GM15510 (cell line): ENCODE results near the gene BICDL1.

ENCODE experiments used
- POLR2A ChIP-seq: IDR thresholded peaks from 3 replicates; pipeline ENCODE4 v1.6.1; 2011; ENCODE audit warnings: borderline replicate concordance; ENCODE audit not compliant: insufficient read length; ENCODE audit errors: extremely low read depth

BICDL1 gene

GRCh38 chr12:120098756-120099470 is 109.9 kb downstream of the BICDL1 start:
- TF ChIP-seq POLR2A: no peak

GRCh38 chr12:120099738-120100137 is 110.7 kb downstream of the BICDL1 start:
- TF ChIP-seq POLR2A: no peak

GRCh38 chr12:120100630-120101029 is 111.6 kb downstream of the BICDL1 start:
- no peak for TF ChIP-seq POLR2A

DNA sequence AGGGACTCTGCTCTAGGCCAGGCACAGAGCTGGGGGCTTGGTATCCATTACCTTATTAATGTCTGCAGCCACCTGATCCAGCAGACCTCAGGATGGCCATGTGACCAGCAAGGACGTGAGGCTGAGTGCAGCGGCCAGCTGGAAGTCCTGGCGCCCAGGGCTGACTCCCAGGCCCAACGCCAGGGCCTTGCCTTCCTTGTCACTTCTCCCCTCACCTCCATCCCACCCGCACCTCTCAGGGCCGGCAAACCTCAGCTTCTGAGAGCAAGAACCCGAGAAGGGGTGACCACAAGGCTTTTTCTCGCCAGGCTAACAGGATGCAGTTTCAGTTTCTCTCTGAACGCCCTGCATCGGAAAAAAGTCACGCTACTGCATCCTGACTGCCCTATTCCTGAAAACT is 112.1 kb downstream of the BICDL1 start:
- TF ChIP-seq POLR2A: no peak

DNA sequence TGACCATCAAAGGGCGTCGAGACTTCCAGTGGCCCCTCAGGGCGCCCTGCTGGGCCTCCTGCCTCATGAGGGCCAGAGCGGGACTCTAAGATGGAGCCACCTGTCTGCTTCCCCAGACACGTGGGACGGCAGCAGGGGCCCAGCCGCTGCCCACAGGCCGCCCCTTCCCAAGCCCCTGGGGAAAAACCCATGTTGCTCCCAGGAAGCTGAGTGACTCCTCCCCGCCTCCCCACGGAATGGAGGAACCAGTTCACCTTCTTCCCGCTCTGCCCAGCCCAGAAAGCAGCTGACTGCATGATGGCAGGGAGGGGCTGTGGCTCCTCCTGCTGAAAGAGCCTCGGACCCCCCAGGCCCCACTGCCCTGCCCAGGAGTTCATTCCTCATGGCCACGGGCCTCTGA is 112.6 kb downstream of the BICDL1 start:
- no peak for TF ChIP-seq POLR2A

- no peak for TF ChIP-seq POLR2A
These were observed 113.4 kb downstream of the BICDL1 start for GRCh38 chr12:120102189-120103043.

- TF ChIP-seq POLR2A: no peak
These were observed 114.0 kb downstream of the BICDL1 start for GRCh38 chr12:120103044-120103338.

- no peak for TF ChIP-seq POLR2A
These were observed 114.3 kb downstream of the BICDL1 start for GRCh38 chr12:120103371-120103770.

DNA sequence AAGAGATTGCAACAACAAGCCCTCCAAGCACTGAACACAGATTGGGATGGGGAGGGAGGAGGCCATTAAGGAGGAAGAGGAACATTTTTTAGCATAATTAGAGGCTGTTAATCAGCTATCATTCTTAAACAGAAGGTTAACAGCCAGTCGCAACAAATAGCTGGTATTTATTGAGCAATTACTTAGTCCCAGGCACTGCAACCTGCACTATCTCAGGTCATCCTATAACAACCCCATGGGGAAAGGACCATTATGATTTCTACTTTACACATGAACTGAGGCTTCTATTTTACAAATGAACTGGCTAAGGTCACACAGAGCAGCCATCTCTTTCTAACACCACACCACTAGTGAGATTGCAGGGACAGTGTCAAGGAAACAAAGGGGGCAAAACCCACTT is 117.1 kb downstream of the BICDL1 start:
- no peak for TF ChIP-seq POLR2A

DNA sequence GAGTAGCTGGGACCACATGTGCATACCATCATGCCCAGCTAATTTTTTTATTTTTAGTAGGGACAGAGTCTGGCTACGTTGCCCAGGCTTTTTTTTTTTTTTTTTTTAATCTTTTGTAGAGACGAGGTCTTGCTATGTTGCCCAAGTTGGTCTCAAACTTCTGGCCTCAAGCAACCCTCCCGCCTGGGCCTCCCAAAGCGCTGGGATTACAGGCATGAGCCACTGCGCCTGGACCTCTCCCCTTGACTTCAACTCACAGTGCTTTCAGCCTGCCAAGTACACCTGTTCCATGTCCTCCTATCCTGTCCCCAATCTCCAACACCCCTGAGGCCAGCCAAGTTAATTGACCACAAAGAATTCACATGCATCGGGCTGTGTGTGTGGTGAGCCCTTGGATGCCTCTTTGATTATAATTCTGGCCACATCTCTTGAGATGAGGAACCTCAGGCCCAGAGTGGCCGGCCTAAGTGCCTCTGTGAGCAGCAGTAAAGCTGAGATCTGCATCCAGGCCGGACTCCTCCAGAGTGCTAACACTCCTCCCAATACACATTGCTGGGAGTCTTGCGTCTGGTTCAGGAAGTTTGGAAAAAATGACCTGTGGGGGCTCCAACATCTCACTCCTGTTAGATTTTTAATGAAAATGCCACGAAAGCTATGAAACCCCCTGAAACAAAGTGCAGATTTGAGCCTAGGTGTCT is 120.7 kb downstream of the BICDL1 start:
- TF ChIP-seq POLR2A: no peak

GRCh38 chr12:120110550-120111501 is 121.8 kb downstream of the BICDL1 start:
- no peak for TF ChIP-seq POLR2A

- no peak for TF ChIP-seq POLR2A
These were observed 126.0 kb downstream of the BICDL1 start for GRCh38 chr12:120115066-120115465.

GRCh38 chr12:120115692-120116440 is 126.8 kb downstream of the BICDL1 start:
- TF ChIP-seq POLR2A: no peak

DNA sequence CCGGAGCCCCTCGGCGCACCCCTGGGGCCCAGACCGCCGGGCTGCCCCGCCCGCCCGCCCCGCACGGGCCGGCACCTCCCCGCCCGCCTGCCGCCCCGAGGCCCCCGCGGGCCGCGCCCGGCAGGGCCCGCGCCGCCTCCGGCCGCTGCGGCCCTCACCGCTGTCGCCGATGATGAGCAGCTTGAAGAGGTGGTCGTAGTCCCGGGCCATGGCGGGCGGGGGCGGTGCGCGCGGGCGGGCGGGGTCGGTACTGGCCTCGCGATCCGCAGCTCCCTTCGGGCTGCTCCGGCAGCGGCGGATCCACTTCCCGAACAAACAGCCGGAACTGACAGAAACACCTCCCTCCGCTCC is 127.4 kb downstream of the BICDL1 start, which contains the start of gene RAB35:
Gene RAB35, minus strand, starts transcription at position 313 of the 351 bp plus-strand sequence. Its CDS starts 103 bp downstream, at position 210.
- no peak for TF ChIP-seq POLR2A
